ENCODE data around the gene TXNL4A.

- TF ChIP-seq CTCF (IDR thresholded peaks at IDR 0.05) (no peak), POLR2A (IDR thresholded peaks at IDR 0.05) (no peak)
Measured at GRCh38 chr18:80026363-80026762, 38.0 kb upstream of the TXNL4A start.

Data from testis (tissue), 2 donors.